Measurements from ENCODE around the gene FAT1. TPM values are rescaled to one million over a fixed set of nuclear protein-coding genes. Genes with fewer than 3 reads are reported as not detected.

FAT1 gene
- total RNA-seq, 1 experiment from 2014 or later: 172 TPM

GRCh38 chr4:186767794-186768193, 44.1 kb upstream of the FAT1 start (continued):
- TF ChIP-seq HMGXB4 (CRISPR knock-in tag; IDR thresholded peaks at IDR 0.05): no peak
- no peak for TF ChIP-seq HMGA2 (CRISPR knock-in tag; IDR thresholded peaks at IDR 0.05)
- no peak for TF ChIP-seq IRF2 (CRISPR knock-in tag; IDR thresholded peaks at IDR 0.05; ENCODE audit: borderline replicate concordance, low read depth)

GRCh38 chr4:186765673-186766546, 42.3 kb upstream of the FAT1 start:
- POLR2A ChIA-PET: no interaction called here
- H3K27me3 Mint-ChIP-seq (ENCODE audit: low read depth): no peaks in the 10 kb centered on the region
- ATAC-seq (peak; percentile 44), DNase-seq (ENCODE audit: low spot score) (no peak)
- no peak overlapping the region for H3K4me3 Mint-ChIP-seq
- CTCF ChIA-PET: no interaction called here
- TF ChIP-seq HMGA2 (CRISPR knock-in tag; IDR thresholded peaks at IDR 0.05) (no peak), ATF6 (CRISPR knock-in tag; IDR thresholded peaks at IDR 0.05) (no peak), CTCF (IDR thresholded peaks at IDR 0.05) (no peak), NFYB (CRISPR knock-in tag; conservative IDR thresholded peaks at IDR 0.05; ENCODE audit: low read depth) (no peak; the same call in 1 of the 2 replicates), AFF4 (CRISPR knock-in tag; IDR thresholded peaks at IDR 0.05; ENCODE audit: borderline replicate concordance) (no peak), KAT7 (CRISPR knock-in tag; IDR thresholded peaks at IDR 0.05; ENCODE audit: borderline replicate concordance) (no peak), ESRRA (CRISPR knock-in tag; IDR thresholded peaks at IDR 0.05; ENCODE audit: borderline replicate concordance) (no peak)
- H3K4me1 Mint-ChIP-seq: peaks cover 11% of the 10 kb centered on the region
- H3K9me3 Mint-ChIP-seq: peaks cover 9% of the 10 kb centered on the region; the same call in 1 of the 2 replicates
- H3K27ac Mint-ChIP-seq: no peak overlapping the region
- H3K36me3 Mint-ChIP-seq: no peaks in the 10 kb centered on the region

GRCh38 chr4:186765138-186765537, 41.5 kb upstream of the FAT1 start:
- DNase-seq (ENCODE audit: low spot score) (peak; percentile 28), ATAC-seq (peak; percentile 98)
- ChIA-PET CTCF (interaction anchor here (0.8 kb wide), 1 partner anchor 9 kb away, joined by 3 read pairs; no protein-coding TSS in a partner anchor), POLR2A (no interaction called here)
- Mint-ChIP-seq H3K4me3 (no peak overlapping the region), H3K9me3 (peaks cover 9% of the 10 kb centered on the region; the same call in 1 of the 2 replicates), H3K36me3 (no peaks in the 10 kb centered on the region), H3K27ac (no peak overlapping the region), H3K4me1 (peaks cover 16% of the 10 kb centered on the region), H3K27me3 (ENCODE audit: low read depth) (no peaks in the 10 kb centered on the region)
- no peak for TF ChIP-seq E2F1 (CRISPR knock-in tag; IDR thresholded peaks at IDR 0.05)
- no peak for TF ChIP-seq PREB (CRISPR knock-in tag; IDR thresholded peaks at IDR 0.05; ENCODE audit: borderline replicate concordance)
- TF ChIP-seq ZNF263 (CRISPR knock-in tag; IDR thresholded peaks at IDR 0.05; ENCODE audit: low read depth): no peak
- no peak for TF ChIP-seq HMGXB4 (CRISPR knock-in tag; IDR thresholded peaks at IDR 0.05)
- TF ChIP-seq ELF4 (CRISPR knock-in tag; IDR thresholded peaks at IDR 0.05; ENCODE audit: low read depth): no peak
- TF ChIP-seq SOX15 (CRISPR knock-in tag; IDR thresholded peaks at IDR 0.05): no peak
- no peak for TF ChIP-seq NFE2L1 (CRISPR knock-in tag; IDR thresholded peaks at IDR 0.05)
- no peak for TF ChIP-seq ZNF232 (CRISPR knock-in tag; IDR thresholded peaks at IDR 0.05)
- TF ChIP-seq NR2C2 (CRISPR knock-in tag; IDR thresholded peaks at IDR 0.05): no peak
- no peak for TF ChIP-seq OVOL2 (CRISPR knock-in tag; IDR thresholded peaks at IDR 0.05; ENCODE audit: borderline replicate concordance)

Data from WTC11 (cell line).